Measurements from ENCODE around the gene ACTR1A.
A peak's percentile ranks its signal among the peaks of the same experiment; 100 is the strongest.

The ACTR1A gene

GRCh38 chr10:102517553-102517952 is 15.0 kb upstream of the ACTR1A start:
- no peak for TF ChIP-seq Cebpa-rat (IDR thresholded peaks at IDR 0.05)
- Histone ChIP-seq H3K9me3 (no peaks in the 10 kb centered on the region), H3K4me2 (no peak overlapping the region), H3K4me3 (no peak overlapping the region), H3K27ac (no peak overlapping the region), H3K4me1 (peaks cover 3% of the 10 kb centered on the region; the same call in 1 of the 2 replicates), H3K27me3 (no peaks in the 10 kb centered on the region), H3K36me3 (peaks cover 94% of the 10 kb centered on the region), H3K9ac (no peak overlapping the region), H4K20me1 (peaks cover 57% of the 10 kb centered on the region)

DNA sequence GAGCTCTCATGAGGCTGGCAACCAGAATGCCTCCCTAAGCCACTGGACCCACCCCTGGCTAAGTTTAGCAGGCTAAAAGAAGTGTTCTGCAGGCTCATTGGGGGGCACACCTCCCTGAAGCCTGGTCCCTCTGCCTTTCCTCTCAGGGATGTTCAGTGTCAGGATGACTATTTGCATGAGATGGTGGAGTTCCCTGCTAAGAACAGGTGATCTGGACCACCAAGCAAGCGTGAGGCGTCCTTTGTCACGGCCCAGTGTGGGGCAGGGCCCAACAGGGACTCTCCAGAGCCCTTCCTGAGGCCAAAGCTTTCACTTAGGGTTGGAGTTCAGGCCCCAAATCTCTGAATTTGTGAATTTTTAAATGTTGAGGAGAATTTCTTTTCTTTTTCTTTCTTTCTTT is 13.2 kb upstream of the ACTR1A start:
- peaks cover 88% of the 10 kb centered on the region for H3K36me3 ChIP-seq
- H3K9me3 ChIP-seq: no peaks in the 10 kb centered on the region
- H3K27ac ChIP-seq: no peak overlapping the region

DNA sequence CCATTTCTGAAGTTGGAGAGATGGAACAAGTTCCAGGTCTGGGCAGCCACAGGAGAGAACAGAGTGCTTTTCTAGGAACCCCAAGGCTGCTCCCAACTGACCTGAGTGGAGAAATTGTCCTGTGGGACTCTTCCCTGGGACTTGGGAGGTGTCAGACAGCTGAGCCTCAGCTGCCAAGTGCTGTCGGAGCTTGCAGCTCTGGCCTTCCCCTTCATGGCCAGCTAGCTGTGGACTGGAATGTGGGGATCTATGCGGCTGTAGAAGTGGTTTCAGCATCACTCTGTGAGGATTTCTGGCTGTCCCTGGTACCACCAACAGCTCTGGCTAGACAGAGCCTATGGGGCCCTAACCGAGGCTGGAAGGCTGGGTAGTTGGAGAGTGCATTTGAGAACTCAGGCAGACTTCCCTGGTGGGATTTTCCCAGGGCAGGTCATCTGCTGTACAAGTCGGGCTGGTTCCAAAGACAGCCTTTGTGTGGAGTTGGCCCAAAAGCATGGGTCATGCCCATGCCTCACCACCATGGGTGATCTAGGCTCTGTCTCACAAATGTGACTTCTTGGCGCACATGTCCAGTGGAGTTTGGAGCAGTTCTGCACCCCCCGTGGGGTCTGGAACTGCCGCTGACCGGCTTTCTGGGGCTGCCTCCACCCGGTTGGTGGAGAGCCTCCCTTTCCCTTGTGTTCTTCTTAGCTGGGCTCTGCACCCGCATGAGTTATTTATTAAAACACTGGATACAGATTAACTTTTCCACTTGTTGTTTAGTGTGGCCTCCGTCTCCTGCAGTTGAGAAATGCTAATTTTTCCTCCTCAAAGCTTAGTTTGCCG is 12.2 kb upstream of the ACTR1A start:
- no peaks in the 10 kb centered on the region for H3K9me3 ChIP-seq
- no peak overlapping the region for H3K4me2 ChIP-seq
- no peak overlapping the region for H3K27ac ChIP-seq
- no peak for TF ChIP-seq Cebpa-rat (IDR thresholded peaks at IDR 0.05)
- H3K4me1 ChIP-seq: peaks cover 26% of the 10 kb centered on the region
- no peak overlapping the region for H3K4me3 ChIP-seq
- H3K27me3 ChIP-seq: no peaks in the 10 kb centered on the region
- H4K20me1 ChIP-seq: peaks cover 49% of the 10 kb centered on the region
- peaks cover 89% of the 10 kb centered on the region for H3K36me3 ChIP-seq
- H3K9ac ChIP-seq: no peak overlapping the region

More for the DNA sequence above, 13.2 kb upstream of the ACTR1A start:
- Histone ChIP-seq H4K20me1 (peaks cover 56% of the 10 kb centered on the region), H3K27me3 (no peaks in the 10 kb centered on the region), H3K9ac (no peak overlapping the region), H3K4me3 (no peak overlapping the region), H3K4me1 (peaks cover 21% of the 10 kb centered on the region), H3K4me2 (no peak overlapping the region)
- no peak for TF ChIP-seq Cebpa-rat (IDR thresholded peaks at IDR 0.05)

DNA sequence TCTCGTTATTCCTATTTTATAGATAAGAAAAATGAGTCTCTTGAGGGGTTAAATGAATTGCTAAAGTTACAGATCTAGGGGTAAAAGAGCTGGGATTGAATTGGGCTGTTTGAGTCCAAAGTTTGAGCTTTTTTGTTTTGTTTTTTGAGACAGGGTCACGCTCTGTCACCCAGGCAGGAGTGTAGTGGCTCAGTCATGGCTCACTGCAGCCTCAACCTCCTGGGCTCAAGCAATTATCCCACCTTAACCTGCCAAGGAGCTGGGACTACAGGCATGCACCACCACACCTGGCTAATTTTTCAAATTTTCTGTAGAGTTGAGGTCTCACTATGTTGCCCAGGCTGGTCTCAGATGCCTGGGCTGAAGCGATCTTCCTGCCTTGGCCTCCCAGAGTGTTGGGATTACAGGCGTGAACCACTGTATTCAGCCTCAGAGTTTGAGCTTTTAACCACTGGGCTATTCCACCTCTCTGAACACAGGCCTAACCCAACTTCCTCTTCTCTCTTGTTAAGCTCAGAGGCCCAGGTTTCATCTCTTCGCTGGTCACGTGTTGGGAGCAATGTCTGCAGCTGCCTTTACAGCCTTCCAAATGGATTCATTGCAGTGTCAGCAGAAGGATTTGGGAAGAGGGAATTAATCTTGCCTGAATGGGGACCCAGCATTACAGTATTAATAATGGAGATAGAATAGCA is 9.2 kb upstream of the ACTR1A start:
- no peaks in the 10 kb centered on the region for H3K9me3 ChIP-seq
- no peak overlapping the region; the same call in 1 of the 2 replicates for H3K4me3 ChIP-seq
- H3K9ac ChIP-seq: peak overlapping the region; percentile 35; the same call in 1 of the 2 replicates
- H3K27ac ChIP-seq: peak overlapping the region; percentile 56
- no peak for TF ChIP-seq Cebpa-rat (IDR thresholded peaks at IDR 0.05)
- peaks cover 64% of the 10 kb centered on the region for H4K20me1 ChIP-seq
- H3K36me3 ChIP-seq: peaks cover 75% of the 10 kb centered on the region
- H3K4me2 ChIP-seq: peak overlapping the region; percentile 72
- H3K4me1 ChIP-seq: peaks cover 55% of the 10 kb centered on the region
- H3K27me3 ChIP-seq: no peaks in the 10 kb centered on the region

DNA sequence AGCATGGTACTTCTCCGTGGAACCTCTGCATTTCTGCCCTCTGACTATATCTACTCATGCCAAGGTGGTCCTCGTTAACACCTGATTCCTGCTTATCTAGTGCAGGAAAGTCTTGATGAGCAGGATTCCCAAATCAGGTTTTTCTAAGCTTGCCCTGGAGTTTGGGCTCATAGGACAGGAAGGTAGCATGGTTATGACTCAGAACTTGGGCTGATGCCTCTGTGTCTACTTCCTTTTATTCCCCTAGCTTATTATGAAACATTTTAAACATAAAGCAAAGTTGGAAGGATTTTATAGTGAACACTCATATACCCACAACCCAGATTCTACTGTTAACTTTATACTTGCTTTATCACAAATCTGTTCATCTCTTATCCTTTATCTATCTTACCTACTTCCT is 6.9 kb upstream of the ACTR1A start:
- no peak for TF ChIP-seq Cebpa-rat (IDR thresholded peaks at IDR 0.05)
- Histone ChIP-seq H3K9ac (no peak overlapping the region), H3K4me2 (no peak overlapping the region), H3K36me3 (peaks cover 53% of the 10 kb centered on the region), H3K9me3 (no peaks in the 10 kb centered on the region), H3K4me1 (peaks cover 75% of the 10 kb centered on the region), H3K27me3 (no peaks in the 10 kb centered on the region), H4K20me1 (peaks cover 81% of the 10 kb centered on the region), H3K27ac (no peak overlapping the region), H3K4me3 (no peak overlapping the region)

DNA sequence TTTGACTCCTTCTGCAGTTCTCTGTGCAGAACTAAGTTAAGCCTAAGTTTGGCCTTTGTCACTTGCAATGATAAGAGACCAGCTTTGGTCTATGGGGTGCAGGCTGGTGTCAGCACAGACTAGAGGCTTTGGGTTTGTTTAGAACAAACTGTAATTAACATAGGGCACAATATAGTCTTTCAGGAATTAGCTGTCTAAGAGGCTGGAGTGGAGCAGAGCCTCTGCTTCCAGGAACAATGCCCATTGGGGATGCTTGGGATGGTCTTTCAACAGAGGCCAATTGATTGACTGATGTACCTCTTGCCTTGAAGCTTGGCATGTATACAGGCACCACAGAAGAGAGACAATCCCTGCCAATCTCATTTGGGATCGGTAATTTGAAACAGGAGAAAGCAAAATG is 6.0 kb upstream of the ACTR1A start:
- H3K4me1 ChIP-seq: peaks cover 75% of the 10 kb centered on the region
- peaks cover 44% of the 10 kb centered on the region for H3K36me3 ChIP-seq
- H3K4me2 ChIP-seq: peak overlapping the region; percentile 68
- peaks cover 77% of the 10 kb centered on the region for H4K20me1 ChIP-seq
- H3K9ac ChIP-seq: no peak overlapping the region
- no peak overlapping the region for H3K4me3 ChIP-seq
- no peaks in the 10 kb centered on the region for H3K9me3 ChIP-seq
- no peaks in the 10 kb centered on the region for H3K27me3 ChIP-seq
- TF ChIP-seq Cebpa-rat (IDR thresholded peaks at IDR 0.05): no peak
- no peak overlapping the region for H3K27ac ChIP-seq

GRCh38 chr10:102507521-102507920 is 5.0 kb upstream of the ACTR1A start:
- Histone ChIP-seq H3K27me3 (no peaks in the 10 kb centered on the region), H3K27ac (no peak overlapping the region), H3K9ac (no peak overlapping the region), H3K4me2 (peak overlapping the region; percentile 68), H3K4me1 (peaks cover 77% of the 10 kb centered on the region), H3K36me3 (peaks cover 34% of the 10 kb centered on the region), H3K9me3 (no peaks in the 10 kb centered on the region), H4K20me1 (peaks cover 69% of the 10 kb centered on the region), H3K4me3 (no peak overlapping the region)
- TF ChIP-seq Cebpa-rat (IDR thresholded peaks at IDR 0.05): no peak

GRCh38 chr10:102505462-102506115 is 3.1 kb upstream of the ACTR1A start:
- Histone ChIP-seq H3K36me3 (peaks cover 21% of the 10 kb centered on the region), H3K4me1 (peaks cover 67% of the 10 kb centered on the region), H3K27ac (no peak overlapping the region), H3K4me3 (peak overlapping the region; percentile 82), H3K9me3 (no peaks in the 10 kb centered on the region), H3K4me2 (peak overlapping the region; percentile 82), H3K27me3 (no peaks in the 10 kb centered on the region), H3K9ac (no peak overlapping the region; the same call in 1 of the 2 replicates), H4K20me1 (peaks cover 64% of the 10 kb centered on the region)
- TF ChIP-seq Cebpa-rat (IDR thresholded peaks at IDR 0.05): no peak

DNA sequence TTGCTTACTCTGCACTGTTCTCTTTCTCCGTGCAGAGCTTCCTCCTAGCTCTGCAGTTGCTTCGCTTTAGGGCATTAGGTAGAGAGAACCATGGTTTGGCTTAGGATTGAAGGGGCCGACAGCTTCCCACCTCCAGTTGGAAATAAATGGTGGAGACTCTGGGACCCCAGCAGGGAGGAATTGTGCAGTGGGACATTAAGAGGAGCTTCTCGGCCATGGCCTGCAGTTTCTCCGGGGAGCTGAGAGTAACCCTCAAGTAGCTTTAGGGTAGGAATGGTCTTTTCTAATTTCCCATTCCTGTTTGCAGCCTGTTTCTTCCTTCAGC is 2.4 kb upstream of the ACTR1A start:
- Histone ChIP-seq H3K27me3 (no peaks in the 10 kb centered on the region), H3K9me3 (no peaks in the 10 kb centered on the region), H4K20me1 (peaks cover 71% of the 10 kb centered on the region), H3K4me1 (peaks cover 67% of the 10 kb centered on the region), H3K9ac (peak overlapping the region; percentile 83), H3K27ac (no peak overlapping the region; the same call in 1 of the 2 replicates), H3K4me3 (peak overlapping the region; percentile 82), H3K4me2 (peak overlapping the region; percentile 82), H3K36me3 (peaks cover 14% of the 10 kb centered on the region)
- no peak for TF ChIP-seq Cebpa-rat (IDR thresholded peaks at IDR 0.05)

Data from BLaER1 (cell line).